Measurements from ENCODE around the gene TPSB2. TPM values are rescaled to one million over a fixed set of nuclear protein-coding genes. Genes with fewer than 3 reads are reported as not detected.

TPSB2 gene
- total RNA-seq, 1 donor: not detected

- H3K9me3 ChIP-seq (ENCODE audit: low read depth, low read length): no peaks in the 10 kb centered on the region
- no peaks in the 10 kb centered on the region for H3K4me1 ChIP-seq (ENCODE audit: insufficient read depth, low read length)
- H3K4me3 ChIP-seq (ENCODE audit: low read length): no peak overlapping the region
- no peaks in the 10 kb centered on the region for H3K27me3 ChIP-seq (ENCODE audit: insufficient read depth, low read length)
Measured at GRCh38 chr16:1220841-1221627, 8.9 kb downstream of the TPSB2 start.

GRCh38 chr16:1220098-1220728 lies 9.8 kb downstream of the TPSB2 start:
- H3K9me3 ChIP-seq (ENCODE audit: low read depth, low read length): no peaks in the 10 kb centered on the region
- H3K4me3 ChIP-seq (ENCODE audit: low read length): no peak overlapping the region
- H3K27me3 ChIP-seq (ENCODE audit: insufficient read depth, low read length): no peaks in the 10 kb centered on the region
- H3K4me1 ChIP-seq (ENCODE audit: insufficient read depth, low read length): no peaks in the 10 kb centered on the region

GRCh38 chr16:1218930-1219611 lies 10.9 kb downstream of the TPSB2 start:
- no peaks in the 10 kb centered on the region for H3K9me3 ChIP-seq (ENCODE audit: low read depth, low read length)
- H3K4me1 ChIP-seq (ENCODE audit: insufficient read depth, low read length): no peaks in the 10 kb centered on the region
- no peaks in the 10 kb centered on the region for H3K27me3 ChIP-seq (ENCODE audit: insufficient read depth, low read length)
- H3K4me3 ChIP-seq (ENCODE audit: low read length): no peak overlapping the region

- Histone ChIP-seq H3K4me3 (ENCODE audit: low read length) (no peak overlapping the region), H3K9me3 (ENCODE audit: low read depth, low read length) (no peaks in the 10 kb centered on the region), H3K27me3 (ENCODE audit: insufficient read depth, low read length) (no peaks in the 10 kb centered on the region)
Measured at GRCh38 chr16:1218061-1218929, 11.7 kb downstream of the TPSB2 start.

GRCh38 chr16:1217526-1217925 lies 12.5 kb downstream of the TPSB2 start:
- Histone ChIP-seq H3K4me1 (ENCODE audit: insufficient read depth, low read length) (no peaks in the 10 kb centered on the region), H3K9me3 (ENCODE audit: low read depth, low read length) (no peaks in the 10 kb centered on the region), H3K27me3 (ENCODE audit: insufficient read depth, low read length) (no peaks in the 10 kb centered on the region), H3K4me3 (ENCODE audit: low read length) (no peak overlapping the region)

More at GRCh38 chr16:1218061-1218929, 11.7 kb downstream of the TPSB2 start:
- no peaks in the 10 kb centered on the region for H3K4me1 ChIP-seq (ENCODE audit: insufficient read depth, low read length)

GRCh38 chr16:1216681-1217400 lies 13.1 kb downstream of the TPSB2 start:
- H3K9me3 ChIP-seq (ENCODE audit: low read depth, low read length): no peaks in the 10 kb centered on the region
- no peaks in the 10 kb centered on the region for H3K27me3 ChIP-seq (ENCODE audit: insufficient read depth, low read length)
- H3K4me3 ChIP-seq (ENCODE audit: low read length): no peak overlapping the region
- H3K4me1 ChIP-seq (ENCODE audit: insufficient read depth, low read length): no peaks in the 10 kb centered on the region

- no peaks in the 10 kb centered on the region for H3K27me3 ChIP-seq (ENCODE audit: insufficient read depth, low read length)
- no peaks in the 10 kb centered on the region for H3K4me1 ChIP-seq (ENCODE audit: insufficient read depth, low read length)
- no peak overlapping the region for H3K4me3 ChIP-seq (ENCODE audit: low read length)
- H3K9me3 ChIP-seq (ENCODE audit: low read depth, low read length): no peaks in the 10 kb centered on the region
Measured at GRCh38 chr16:1216296-1216619, 13.7 kb downstream of the TPSB2 start.

- no peaks in the 10 kb centered on the region for H3K27me3 ChIP-seq (ENCODE audit: insufficient read depth, low read length)
Measured at GRCh38 chr16:1215574-1216295, 14.2 kb downstream of the TPSB2 start.

GRCh38 chr16:1214719-1215118 lies 15.3 kb downstream of the TPSB2 start:
- H3K27me3 ChIP-seq (ENCODE audit: insufficient read depth, low read length): no peaks in the 10 kb centered on the region
- no peaks in the 10 kb centered on the region for H3K9me3 ChIP-seq (ENCODE audit: low read depth, low read length)
- H3K4me3 ChIP-seq (ENCODE audit: low read length): no peak overlapping the region
- no peaks in the 10 kb centered on the region for H3K4me1 ChIP-seq (ENCODE audit: insufficient read depth, low read length)

More at GRCh38 chr16:1215574-1216295, 14.2 kb downstream of the TPSB2 start:
- H3K4me3 ChIP-seq (ENCODE audit: low read length): no peak overlapping the region
- no peaks in the 10 kb centered on the region for H3K4me1 ChIP-seq (ENCODE audit: insufficient read depth, low read length)
- H3K9me3 ChIP-seq (ENCODE audit: low read depth, low read length): no peaks in the 10 kb centered on the region

- Histone ChIP-seq H3K9me3 (ENCODE audit: low read depth, low read length) (no peaks in the 10 kb centered on the region), H3K4me3 (ENCODE audit: low read length) (no peak overlapping the region), H3K27me3 (ENCODE audit: insufficient read depth, low read length) (no peaks in the 10 kb centered on the region), H3K4me1 (ENCODE audit: insufficient read depth, low read length) (no peaks in the 10 kb centered on the region)
Measured at GRCh38 chr16:1213796-1214372, 16.1 kb downstream of the TPSB2 start.

GRCh38 chr16:1213231-1213630 lies 16.8 kb downstream of the TPSB2 start:
- H3K4me3 ChIP-seq (ENCODE audit: low read length): no peak overlapping the region
- H3K9me3 ChIP-seq (ENCODE audit: low read depth, low read length): no peaks in the 10 kb centered on the region
- no peaks in the 10 kb centered on the region for H3K27me3 ChIP-seq (ENCODE audit: insufficient read depth, low read length)
- no peaks in the 10 kb centered on the region for H3K4me1 ChIP-seq (ENCODE audit: insufficient read depth, low read length)

- Histone ChIP-seq H3K4me1 (ENCODE audit: insufficient read depth, low read length) (no peaks in the 10 kb centered on the region), H3K9me3 (ENCODE audit: low read depth, low read length) (no peaks in the 10 kb centered on the region), H3K4me3 (ENCODE audit: low read length) (no peak overlapping the region), H3K27me3 (ENCODE audit: insufficient read depth, low read length) (no peaks in the 10 kb centered on the region)
Measured at GRCh38 chr16:1212616-1213194, 17.3 kb downstream of the TPSB2 start.
